ENCODE results near the gene INSC. TPM values are rescaled to one million over a fixed set of nuclear protein-coding genes. Genes with fewer than 3 reads are reported as not detected.

INSC gene
- total RNA-seq, 1 donor from 2014 or later = 0.31 TPM

Other genes starting within 250 kb of the INSC start
- gene CYP2R1, start 222.7 kb upstream of the INSC start, total RNA-seq = 43.7 TPM
- not detected for gene CALCA, start 142.6 kb upstream of the INSC start, total RNA-seq
- not detected for gene CALCB, start 41.3 kb upstream of the INSC start, total RNA-seq

Measured in occipital lobe (tissue), 1 donor.